GM12878 (cell line): ENCODE data around the gene HSD17B11. TPM values are rescaled to one million over a fixed set of nuclear protein-coding genes. Genes with fewer than 3 reads are reported as not detected.

Experiments
- ATAC-seq: fragments of 200-7000 bp; cut with Tn5 transposase; 3 replicates; pipeline ENCODE4 v1.9.1; 2020; ENCODE audit warnings: mild to moderate bottlenecking, moderate library complexity
- BruUV-seq: library from RNA; stranded (reverse); fragments of 400-500 nt; replicated peaks from 2 replicates; lab custom pipeline; 2021; lab: Mats Ljungman, UMichigan
- CTCF ChIA-PET: fragments of 300-600 bp; sonication (Branson Sonifier 250); formaldehyde crosslinking; extraction: SDS; loops from one replicate; lab custom pipeline; 2021; ENCODE audit warnings: inconsistent platforms; lab: Yijun Ruan, JAX
- POLR2A ChIA-PET: fragments of 350-600 bp; formaldehyde crosslinking; extraction: SDS; loops from one replicate; lab custom pipeline; 2021; ENCODE audit warnings: inconsistent platforms; lab: Charles Lee
- RAD21 ChIA-PET: fragments of 300-600 bp; sonication (Branson Sonifier 250); formaldehyde crosslinking; loops from one replicate; lab custom pipeline; 2023; ENCODE audit warnings: antibody characterized with exemption; ENCODE audit not compliant: unreplicated experiment; lab: Charles Lee
- SMC1A ChIA-PET: fragments of 300-600 bp; sonication (Branson Sonifier 250); formaldehyde crosslinking; loops from one replicate; lab custom pipeline; 2023; ENCODE audit not compliant: unreplicated experiment, uncharacterized antibody; lab: Charles Lee
- DNase-seq: peaks from one replicate; pipeline ENCODE4 v3.0.0-alpha.2; 2011; ENCODE audit warnings: low read depth, low spot score
- FAIRE-seq: peaks from 3 replicates; lab custom pipeline; 2011; peaks lifted over from hg19 to GRCh38; lab: Jason Lieb, UNC
- H2AFZ ChIP-seq: 2 replicates; pipeline ENCODE4 v1.6.0; 2011; ENCODE audit warnings: low read depth, low read length, control low read depth; ENCODE audit not compliant: control insufficient read depth
- H3K27ac ChIP-seq: 2 replicates; pipeline ENCODE4 v1.5.1; 2011; ENCODE audit warnings: control low read depth; ENCODE audit not compliant: control insufficient read depth, insufficient read depth
- H3K27me3 ChIP-seq, 2 experiments: replicated peaks in 1 of 2; 2 replicates each; pipeline versions ENCODE4 v1.6.0 to v1.6.1; 2011; ENCODE audit warnings: low read length in 1 of 2; ENCODE audit not compliant: control insufficient read depth in 2 of 2, insufficient read depth in 2 of 2
- H3K36me3 ChIP-seq, 2 experiments: 2 replicates each; pipeline ENCODE4 v1.5.1; 2011; ENCODE audit warnings: low read length in 1 of 2; ENCODE audit not compliant: control insufficient read depth in 2 of 2, insufficient read depth in 2 of 2
- H3K4me1 ChIP-seq: 2 replicates; pipeline ENCODE4 v1.6.1; 2011; ENCODE audit warnings: mild to moderate bottlenecking, low read length, moderate library complexity, mixed read lengths; ENCODE audit not compliant: control insufficient read depth, insufficient read depth
- H3K4me2 ChIP-seq: 2 replicates; pipeline ENCODE4 v1.6.0; 2011; ENCODE audit warnings: control low read depth; ENCODE audit not compliant: control insufficient read depth, insufficient read depth
- H3K4me3 ChIP-seq: fragments of 200-600 bp; sonication (generic); 2 replicates; pipeline ENCODE4 v1.5.1; 2016
- H3K79me2 ChIP-seq: 2 replicates; pipeline ENCODE4 v1.6.0; 2011; ENCODE audit warnings: low read length; ENCODE audit not compliant: control insufficient read depth, insufficient read depth
- H3K9ac ChIP-seq: 2 replicates; pipeline ENCODE4 v1.8.0; 2011; ENCODE audit warnings: low read length, control low read depth, mixed read lengths; ENCODE audit not compliant: control insufficient read depth, insufficient read depth
- H3K9me3 ChIP-seq: replicated peaks from 3 replicates; pipeline ENCODE4 v1.5.1; 2011; ENCODE audit warnings: mild to moderate bottlenecking, low read length; ENCODE audit not compliant: control insufficient read depth, insufficient read depth
- H4K20me1 ChIP-seq: 2 replicates; pipeline ENCODE4 v1.6.0; 2011; ENCODE audit not compliant: control insufficient read depth, insufficient read depth
- CBFB ChIP-seq: IDR thresholded peaks from 2 replicates; pipeline ENCODE4 v1.6.1; 2016; ENCODE audit warnings: antibody characterized with exemption, low read depth
- CHD1 ChIP-seq: IDR thresholded peaks from 2 replicates; pipeline ENCODE4 v1.6.1; 2012; ENCODE audit warnings: low read depth, low read length, improper control_type of control experiment
- EZH2 ChIP-seq: IDR thresholded peaks from 2 replicates; pipeline ENCODE4 v1.6.1; 2012; ENCODE audit warnings: low read depth, mild to moderate bottlenecking, control low read depth, inconsistent platforms, low read length, borderline replicate concordance; ENCODE audit not compliant: control insufficient read depth
- FOXM1 ChIP-seq: IDR thresholded peaks from 2 replicates; pipeline ENCODE4 v1.6.1; 2012; ENCODE audit warnings: low read depth, mild to moderate bottlenecking, inconsistent platforms, low read length, moderate library complexity
- GABPA ChIP-seq: IDR thresholded peaks from 2 replicates; pipeline ENCODE4 v1.6.1; 2014; ENCODE audit warnings: antibody characterized with exemption, low read depth, mild to moderate bottlenecking, inconsistent platforms
- HDAC6 ChIP-seq: fragments of 200-600 bp; sonication (generic); IDR thresholded peaks from one replicate; pipeline ENCODE4 v1.8.0; 2017; ENCODE audit warnings: antibody characterized with exemption; ENCODE audit not compliant: unreplicated experiment
- KAT2A ChIP-seq: conservative IDR thresholded peaks from 2 replicates; pipeline ENCODE4 v1.6.1; 2011; ENCODE audit warnings: low read depth, low read length; ENCODE audit not compliant: control insufficient read depth
- MXI1 ChIP-seq: fragments of 150-350 bp; IDR thresholded peaks from 2 replicates; pipeline ENCODE4 v1.6.1; 2011; ENCODE audit warnings: low read depth, mild to moderate bottlenecking, inconsistent platforms, low read length, improper control_type of control experiment
- NBN ChIP-seq: fragments of 450-650 bp; IDR thresholded peaks from 2 replicates; pipeline ENCODE4 v1.6.1; 2016
- POLR2AphosphoS5 ChIP-seq: IDR thresholded peaks from 2 replicates; pipeline ENCODE4 v1.6.1; 2011; ENCODE audit warnings: mild to moderate bottlenecking, low read length, inconsistent platforms
- SMAD1 ChIP-seq: fragments of 450-650 bp; IDR thresholded peaks from 2 replicates; pipeline ENCODE4 v1.6.1; 2018; ENCODE audit warnings: mild to moderate bottlenecking, low read depth; ENCODE audit not compliant: partially characterized antibody
- SMAD5 ChIP-seq: IDR thresholded peaks from 2 replicates; pipeline ENCODE4 v1.6.1; 2016; ENCODE audit warnings: antibody characterized with exemption, low read depth
- TAF1 ChIP-seq: IDR thresholded peaks from 2 replicates; pipeline ENCODE4 v1.6.1; 2011; ENCODE audit warnings: mild to moderate bottlenecking, low read depth, low read length, borderline replicate concordance
- ZNF384 ChIP-seq: IDR thresholded peaks from 2 replicates; pipeline ENCODE4 v1.6.1; 2012; ENCODE audit warnings: low read depth, mild to moderate bottlenecking, low read length, improper control_type of control experiment, borderline replicate concordance
- WGBS: methylation state at CpG from one replicate; pipeline ENCODE4 v1.1.6; 2016; ENCODE audit warnings: low lambda C conversion rate; ENCODE audit not compliant: insufficient replicate concordance, insufficient coverage; ENCODE audit errors: missing lambda C conversion rate; 5-methylcytosine and 5-hydroxymethylcytosine counted together
- in situ Hi-C: fragments of 300-500 bp; cut with MboI; formaldehyde crosslinking; loops from 9 replicates; pipeline ENCODE4 v1.14.3; 2018; ENCODE audit warnings: mixed read lengths
- intact Hi-C: fragments of 100-400 bp; cut with micrococcal nuclease; formaldehyde crosslinking; loops from one replicate; pipeline ENCODE4 v1.14.2; 2022; ENCODE audit not compliant: unreplicated experiment
- polyA plus RNA-seq, 11 experiments: library from polyadenylated mRNA; depleted of rRNA in 4 of 11; unstranded in 6 of 11; stranded (reverse) in 5 of 11; fragments of >200 nt; fragmentation: Nextera tagmentation in 4 of 11; fragmentation: Illumina TruSeq in 1 of 11; extraction: Ambion mirVana in 4 of 11; extraction: Trizol in 1 of 11; gene quantifications; 1 replicate in 1 of 11; 2 replicates in 10 of 11; pipeline versions ENCODE4 v1.2.1 to v1.2.3, GENCODE V29; 2011 to 2016; ENCODE audit warnings: inconsistent platforms in 2 of 11, missing spikeins in 2 of 11, low read depth in 1 of 11
- total RNA-seq, 4 experiments: library from RNA; depleted of rRNA in 3 of 4; stranded (reverse); fragments of >200 nt in 3 of 4; fragmentation: Illumina TruSeq in 1 of 4; extraction: Trizol in 1 of 4; gene quantifications; 2 replicates each; pipeline versions ENCODE4 v1.2.1 to v1.2.3, GENCODE V29; 2013 to 2021
- TF ChIP-seq, protein P1 (sequence below): IDR thresholded peaks from 2 replicates; pipeline ENCODE4 v1.6.1; 2011; ENCODE audit warnings: mild to moderate bottlenecking, low read depth, low read length, moderate library complexity; ENCODE audit not compliant: insufficient replicate concordance
- TF ChIP-seq, protein P2 (sequence below): fragments of 450-650 bp; formaldehyde crosslinking; IDR thresholded peaks from 2 replicates; pipeline ENCODE4 v1.5.0; 2022; ENCODE audit warnings: mild to moderate bottlenecking, missing genetic modification characterization
- TF ChIP-seq, protein P3 (sequence below): IDR thresholded peaks from 2 replicates; pipeline ENCODE4 v1.6.1; 2012; ENCODE audit warnings: low read depth, low read length, improper control_type of control experiment

Gene HSD17B11
- total and polyA plus RNA-seq, 10 of the 15 experiments (the other 5 are each of a cell fraction or from before 2014, with no cell fraction given): 10.3 to 29.5 (median 17.7) TPM

DNA sequence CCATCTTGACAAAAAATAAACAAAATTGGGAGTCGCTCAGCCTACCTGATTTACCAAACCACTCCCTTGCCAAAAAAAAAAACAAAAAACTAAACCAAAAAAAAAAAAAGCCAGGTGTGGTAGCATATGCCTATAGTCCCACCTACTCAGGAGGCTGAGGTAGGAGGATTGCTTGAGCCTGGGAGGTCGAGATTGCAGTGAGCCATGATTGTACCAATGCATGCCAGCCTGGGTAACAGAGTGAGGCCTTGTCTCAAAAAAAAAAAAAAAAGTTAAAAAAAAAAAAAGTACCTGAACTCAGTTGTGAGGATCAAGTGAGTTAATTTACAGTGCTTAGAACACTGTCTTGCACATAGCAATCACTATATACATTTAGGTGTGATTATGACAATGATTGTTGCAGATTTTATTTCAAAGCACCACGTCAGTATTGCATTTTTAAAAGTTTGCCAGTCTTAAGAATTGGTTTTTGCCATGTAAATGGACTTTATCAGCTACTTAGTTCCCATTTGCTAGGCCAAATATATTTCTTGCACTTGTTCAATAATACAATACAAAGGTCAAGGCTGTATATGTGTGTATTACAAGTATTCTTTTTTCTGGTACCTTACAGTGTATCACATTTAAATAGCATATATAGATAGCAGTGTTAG is 36.0 kb upstream of the HSD17B11 start:
- RAD21 ChIA-PET: interaction anchor here (0.5 kb wide), 1 partner anchor 191 kb away, joined by 3 read pairs; no protein-coding TSS in a partner anchor
- Histone ChIP-seq H3K4me2 (no peak overlapping the region), H3K27ac (no peak overlapping the region), H3K27me3 (no peaks in the 10 kb centered on the region), H2AFZ (no peak overlapping the region), H3K79me2 (peaks cover 29% of the 10 kb centered on the region), H3K9ac (no peak overlapping the region), H3K9me3 (no peaks in the 10 kb centered on the region), H4K20me1 (no peaks in the 10 kb centered on the region), H3K36me3 (no peaks in the 10 kb centered on the region), H3K4me3 (no peak overlapping the region), H3K4me1 (no peaks in the 10 kb centered on the region)
- DNase-seq (no peak), ATAC-seq (no peak), FAIRE-seq (no peak)
- POLR2A ChIA-PET: interaction anchor here (1.0 kb wide), 1 partner anchor 35 kb away, joined by 3 read pairs; no protein-coding TSS in a partner anchor
- CTCF ChIA-PET: interaction anchor here (1.2 kb wide), 1 partner anchor 49 kb away, joined by 4 read pairs; no protein-coding TSS in a partner anchor
- no TSS peak for BruUV-seq
- intact Hi-C loops: loop anchor here (2.0 kb wide), 1 partner anchor 52 kb away; no protein-coding TSS in a partner anchor
- SMC1A ChIA-PET: interaction anchor here (0.6 kb wide), 1 partner anchor 78 kb away, joined by 4 read pairs; no protein-coding TSS in a partner anchor
- WGBS: 96% methylated on average over 3 of the region's 3 CpGs
- TF ChIP-seq FOXM1 (no peak), CHD1 (no peak), NBN (no peak), SMAD5 (no peak), ZNF384 (no peak), HDAC6 (no peak), CBFB (no peak), EZH2 (no peak), POLR2AphosphoS5 (no peak), GABPA (no peak), KAT2A (no peak), TAF1 (no peak), MXI1 (no peak), SMAD1 (no peak)
- TF ChIP-seq, protein P1, sequence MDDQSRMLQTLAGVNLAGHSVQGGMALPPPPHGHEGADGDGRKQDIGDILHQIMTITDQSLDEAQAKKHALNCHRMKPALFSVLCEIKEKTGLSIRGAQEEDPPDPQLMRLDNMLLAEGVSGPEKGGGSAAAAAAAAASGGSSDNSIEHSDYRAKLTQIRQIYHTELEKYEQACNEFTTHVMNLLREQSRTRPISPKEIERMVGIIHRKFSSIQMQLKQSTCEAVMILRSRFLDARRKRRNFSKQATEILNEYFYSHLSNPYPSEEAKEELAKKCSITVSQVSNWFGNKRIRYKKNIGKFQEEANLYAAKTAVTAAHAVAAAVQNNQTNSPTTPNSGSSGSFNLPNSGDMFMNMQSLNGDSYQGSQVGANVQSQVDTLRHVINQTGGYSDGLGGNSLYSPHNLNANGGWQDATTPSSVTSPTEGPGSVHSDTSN: no peak
- TF ChIP-seq, protein P2, sequence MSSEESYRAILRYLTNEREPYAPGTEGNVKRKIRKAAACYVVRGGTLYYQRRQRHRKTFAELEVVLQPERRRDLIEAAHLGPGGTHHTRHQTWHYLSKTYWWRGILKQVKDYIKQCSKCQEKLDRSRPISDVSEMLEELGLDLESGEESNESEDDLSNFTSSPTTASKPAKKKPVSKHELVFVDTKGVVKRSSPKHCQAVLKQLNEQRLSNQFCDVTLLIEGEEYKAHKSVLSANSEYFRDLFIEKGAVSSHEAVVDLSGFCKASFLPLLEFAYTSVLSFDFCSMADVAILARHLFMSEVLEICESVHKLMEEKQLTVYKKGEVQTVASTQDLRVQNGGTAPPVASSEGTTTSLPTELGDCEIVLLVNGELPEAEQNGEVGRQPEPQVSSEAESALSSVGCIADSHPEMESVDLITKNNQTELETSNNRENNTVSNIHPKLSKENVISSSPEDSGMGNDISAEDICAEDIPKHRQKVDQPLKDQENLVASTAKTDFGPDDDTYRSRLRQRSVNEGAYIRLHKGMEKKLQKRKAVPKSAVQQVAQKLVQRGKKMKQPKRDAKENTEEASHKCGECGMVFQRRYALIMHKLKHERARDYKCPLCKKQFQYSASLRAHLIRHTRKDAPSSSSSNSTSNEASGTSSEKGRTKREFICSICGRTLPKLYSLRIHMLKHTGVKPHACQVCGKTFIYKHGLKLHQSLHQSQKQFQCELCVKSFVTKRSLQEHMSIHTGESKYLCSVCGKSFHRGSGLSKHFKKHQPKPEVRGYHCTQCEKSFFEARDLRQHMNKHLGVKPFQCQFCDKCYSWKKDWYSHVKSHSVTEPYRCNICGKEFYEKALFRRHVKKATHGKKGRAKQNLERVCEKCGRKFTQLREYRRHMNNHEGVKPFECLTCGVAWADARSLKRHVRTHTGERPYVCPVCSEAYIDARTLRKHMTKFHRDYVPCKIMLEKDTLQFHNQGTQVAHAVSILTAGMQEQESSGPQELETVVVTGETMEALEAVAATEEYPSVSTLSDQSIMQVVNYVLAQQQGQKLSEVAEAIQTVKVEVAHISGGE (CRISPR knock-in tag): no peak
- TF ChIP-seq, protein P3, sequence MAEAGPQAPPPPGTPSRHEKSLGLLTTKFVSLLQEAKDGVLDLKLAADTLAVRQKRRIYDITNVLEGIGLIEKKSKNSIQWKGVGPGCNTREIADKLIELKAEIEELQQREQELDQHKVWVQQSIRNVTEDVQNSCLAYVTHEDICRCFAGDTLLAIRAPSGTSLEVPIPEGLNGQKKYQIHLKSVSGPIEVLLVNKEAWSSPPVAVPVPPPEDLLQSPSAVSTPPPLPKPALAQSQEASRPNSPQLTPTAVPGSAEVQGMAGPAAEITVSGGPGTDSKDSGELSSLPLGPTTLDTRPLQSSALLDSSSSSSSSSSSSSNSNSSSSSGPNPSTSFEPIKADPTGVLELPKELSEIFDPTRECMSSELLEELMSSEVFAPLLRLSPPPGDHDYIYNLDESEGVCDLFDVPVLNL: no peak
- in situ Hi-C loops: no loop called here
